NT2/D1 (cell line): ENCODE measurements around the gene HOXA10.

Experiments
- DNase-seq: peaks from one replicate; pipeline ENCODE4 v3.0.0-alpha.2; 2011; ENCODE audit warnings: low read depth, low spot score
- H3K27me3 ChIP-seq: 2 replicates; pipeline ENCODE4 v1.6.0; 2011; ENCODE audit warnings: mild to moderate bottlenecking; ENCODE audit not compliant: insufficient read length, insufficient read depth
- H3K36me3 ChIP-seq: 2 replicates; pipeline ENCODE4 v1.6.1; 2011; ENCODE audit warnings: mild to moderate bottlenecking, low read length, mixed read lengths; ENCODE audit not compliant: insufficient read depth, insufficient read length
- H3K4me1 ChIP-seq: 2 replicates; pipeline ENCODE4 v1.5.1; 2011; ENCODE audit not compliant: insufficient read depth, insufficient read length
- H3K4me3 ChIP-seq: 2 replicates; pipeline ENCODE4 v1.5.1; 2011; ENCODE audit warnings: low read depth; ENCODE audit not compliant: insufficient read length
- H3K9ac ChIP-seq: 2 replicates; pipeline ENCODE4 v1.6.0; 2011; ENCODE audit warnings: low read depth; ENCODE audit not compliant: insufficient read length
- H3K9me3 ChIP-seq: 2 replicates; pipeline ENCODE4 v1.5.1; 2011; ENCODE audit warnings: mild to moderate bottlenecking, low read length; ENCODE audit not compliant: insufficient read depth
- SUZ12 ChIP-seq: IDR thresholded peaks from 2 replicates; pipeline ENCODE4 v1.6.1; 2011; ENCODE audit not compliant: insufficient read length, insufficient read depth; ENCODE audit errors: extremely low read depth
- YY1 ChIP-seq: IDR thresholded peaks from 2 replicates; pipeline ENCODE4 v1.6.1; 2011; ENCODE audit not compliant: insufficient read length, insufficient read depth
- ZNF274 ChIP-seq: IDR thresholded peaks from 2 replicates; pipeline ENCODE4 v1.6.1; 2011; ENCODE audit warnings: mild to moderate bottlenecking, low read depth, low read length

The HOXA10 gene

DNA sequence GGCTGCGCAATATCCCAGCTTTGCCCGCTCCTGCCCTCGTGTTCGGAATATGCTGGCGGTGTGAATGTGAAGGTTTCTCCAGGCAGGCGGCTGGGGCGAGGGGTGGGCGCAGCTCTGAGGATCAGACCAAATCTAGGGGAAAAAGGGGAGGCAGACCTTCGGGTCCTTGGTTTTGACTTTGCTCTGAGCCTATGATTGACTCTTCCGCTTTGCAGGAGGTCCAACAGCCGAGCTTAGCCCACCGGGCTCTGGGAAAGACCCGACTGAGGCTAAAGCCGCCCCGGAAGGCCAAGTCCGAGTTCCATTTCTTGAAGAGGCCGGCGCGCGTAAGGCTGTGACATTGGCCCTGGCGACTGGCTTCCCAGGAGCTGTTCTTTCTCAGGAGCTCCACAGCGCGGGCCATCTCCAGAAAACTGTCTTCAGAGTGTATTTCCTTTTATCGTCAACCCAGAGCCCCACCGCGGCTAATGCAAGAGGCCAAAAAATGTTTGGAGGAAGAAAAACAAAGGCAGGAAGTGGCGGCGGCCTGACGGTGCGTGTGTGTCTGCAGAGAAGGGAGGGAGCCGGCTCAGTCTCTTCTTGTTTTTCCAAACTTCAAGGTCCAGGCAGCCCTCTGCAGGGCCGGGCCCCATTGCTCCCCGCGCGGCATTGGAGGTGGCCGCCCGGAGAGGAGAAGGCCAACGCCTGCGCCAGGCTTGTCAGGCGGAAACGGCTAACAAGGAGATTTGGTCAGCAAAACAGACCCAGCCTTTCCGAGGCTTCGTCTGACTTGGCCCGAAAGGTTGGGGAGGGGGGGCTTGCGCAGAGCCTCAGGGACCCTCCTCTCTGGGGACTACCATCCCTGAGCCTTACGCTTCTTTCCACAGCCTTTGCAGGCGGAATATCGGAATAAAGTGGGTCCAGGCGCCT is 14.5 kb upstream of the HOXA10 start:
- TF ChIP-seq SUZ12: peak; percentile 41
- no peak for TF ChIP-seq ZNF274
- TF ChIP-seq YY1: no peak
- peaks cover 100% of the 10 kb centered on the region for H3K27me3 ChIP-seq
- no peaks in the 10 kb centered on the region for H3K9me3 ChIP-seq
- peaks cover 32% of the 10 kb centered on the region for H3K4me1 ChIP-seq
- no peaks in the 10 kb centered on the region for H3K36me3 ChIP-seq
- DNase-seq: no peak
- no peak overlapping the region for H3K9ac ChIP-seq
- H3K4me3 ChIP-seq: peak overlapping the region; percentile 4

DNA sequence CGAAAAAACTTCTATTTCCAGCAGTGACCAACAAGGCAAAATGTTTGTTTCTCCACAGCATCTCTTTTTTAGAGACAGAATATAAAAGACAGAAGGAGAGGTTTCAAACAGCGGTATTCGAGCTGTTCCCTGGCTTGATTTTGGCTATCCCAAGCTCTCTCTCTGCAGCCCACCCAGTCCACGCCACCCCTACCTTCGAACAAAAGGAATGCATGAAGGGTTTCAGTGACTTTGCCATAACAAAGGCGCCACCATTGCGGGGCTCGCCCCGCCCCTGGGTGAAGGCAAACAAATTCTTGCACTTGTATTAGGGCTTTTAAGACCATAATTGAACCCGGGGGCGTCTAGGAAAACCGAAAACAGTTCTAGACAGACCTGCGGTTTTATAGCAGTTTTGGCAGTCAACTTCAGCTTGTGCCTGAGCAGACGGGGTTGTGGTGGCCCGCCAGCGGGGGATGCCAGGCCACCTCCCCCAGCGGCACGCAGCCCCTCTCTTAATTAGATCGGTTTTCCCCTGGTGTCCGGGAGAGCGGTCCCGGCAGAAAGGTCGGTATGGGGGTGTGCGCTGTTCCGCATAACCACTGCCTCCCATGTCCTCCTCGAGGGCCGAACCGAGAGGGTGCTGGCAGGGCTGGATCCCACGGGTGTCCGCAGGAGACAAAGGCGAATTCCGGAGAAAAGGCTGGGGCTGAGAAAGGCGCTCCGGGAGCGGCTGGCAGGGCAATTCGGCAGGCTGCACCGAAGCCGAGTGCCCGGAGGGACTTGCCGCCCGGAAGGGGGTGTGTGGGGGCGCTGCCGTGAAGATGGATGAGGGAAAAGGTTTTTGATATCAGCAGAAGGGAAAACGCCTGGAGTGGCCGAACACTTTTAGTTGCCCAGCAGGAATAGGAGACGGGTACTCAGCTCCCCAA is 13.6 kb upstream of the HOXA10 start:
- Histone ChIP-seq H3K36me3 (no peaks in the 10 kb centered on the region), H3K9me3 (no peaks in the 10 kb centered on the region), H3K4me1 (peaks cover 35% of the 10 kb centered on the region), H3K9ac (peak overlapping the region; percentile 42), H3K27me3 (peaks cover 100% of the 10 kb centered on the region), H3K4me3 (no peak overlapping the region)
- no peak for DNase-seq
- TF ChIP-seq SUZ12: peak; percentile 81
- no peak for TF ChIP-seq YY1

GRCh38 chr7:27186668-27187474 is 12.8 kb upstream of the HOXA10 start:
- no peaks in the 10 kb centered on the region for H3K36me3 ChIP-seq
- no peak overlapping the region for H3K9ac ChIP-seq
- peaks cover 100% of the 10 kb centered on the region for H3K27me3 ChIP-seq
- H3K4me3 ChIP-seq: no peak overlapping the region
- DNase-seq: no peak
- no peaks in the 10 kb centered on the region for H3K9me3 ChIP-seq
- H3K4me1 ChIP-seq: peaks cover 31% of the 10 kb centered on the region
- TF ChIP-seq ZNF274 (no peak), SUZ12 (peak; percentile 7)

GRCh38 chr7:27185854-27186667 is 11.9 kb upstream of the HOXA10 start:
- H3K4me3 ChIP-seq: no peak overlapping the region
- TF ChIP-seq YY1: no peak
- TF ChIP-seq SUZ12: no peak
- no peak for TF ChIP-seq ZNF274
- H3K9ac ChIP-seq: no peak overlapping the region
- DNase-seq: no peak
- H3K36me3 ChIP-seq: no peaks in the 10 kb centered on the region
- H3K4me1 ChIP-seq: peaks cover 28% of the 10 kb centered on the region
- H3K27me3 ChIP-seq: peaks cover 100% of the 10 kb centered on the region
- H3K9me3 ChIP-seq: no peaks in the 10 kb centered on the region

- Histone ChIP-seq H3K9me3 (no peaks in the 10 kb centered on the region), H3K4me3 (peak within 1 kb of the TSS; percentile 23), H3K27me3 (peaks cover 100% of the 10 kb centered on the region), H3K9ac (peak within 1 kb of the TSS; percentile 42), H3K36me3 (no peaks in the 10 kb centered on the region), H3K4me1 (peaks cover 28% of the 10 kb centered on the region)
- no peak for TF ChIP-seq YY1
- peak; percentile 0 for TF ChIP-seq SUZ12
- no peak for DNase-seq
Observed at GRCh38 chr7:27185013-27185853, 11.1 kb upstream of the HOXA10 start, which contains the start of gene HOXA11. Gene HOXA11, minus strand, starts transcription at chr7:27185232. Its CDS starts 88 bp downstream, at chr7:27185144.
